HG03066 (cell line): ENCODE results near the gene BUD13.

ENCODE experiments used
- ATAC-seq: cut with Tn5 transposase; IDR thresholded peaks from one replicate; pipeline ENCODE4 v1.9.1; 2021; ENCODE audit warnings: low read depth; ENCODE audit not compliant: unreplicated experiment

The BUD13 gene

GRCh38 chr11:116721988-116722387 lies 50.8 kb downstream of the BUD13 start:
- ATAC-seq: no peak

GRCh38 chr11:116720895-116721294 lies 51.9 kb downstream of the BUD13 start:
- ATAC-seq: no peak

DNA sequence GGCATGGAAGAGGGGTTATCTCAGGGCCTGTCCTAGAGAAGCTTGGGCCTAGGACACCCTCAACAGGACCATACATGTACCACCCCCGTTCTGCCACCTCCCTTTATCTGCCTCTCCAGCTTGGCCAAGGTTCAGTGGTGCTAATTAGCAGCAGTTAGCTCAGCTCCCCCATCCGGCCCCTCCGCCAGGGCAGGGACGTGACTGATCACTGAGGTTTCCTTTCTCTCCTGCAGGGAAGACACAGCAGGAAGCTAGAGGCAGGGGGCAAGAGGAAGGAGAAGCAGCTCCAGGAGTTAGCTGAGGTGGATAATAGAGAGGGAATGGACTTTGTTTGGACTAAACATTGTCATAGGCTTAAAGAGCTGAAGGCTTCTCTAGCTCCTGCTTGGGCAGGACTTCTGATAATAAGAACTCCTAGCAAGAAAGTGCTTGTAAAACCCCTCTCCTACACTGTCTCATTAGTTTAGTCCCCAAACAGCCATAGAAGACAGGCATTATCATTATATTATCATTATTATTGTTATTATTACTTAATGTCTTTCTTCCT lies 53.8 kb downstream of the BUD13 start:
- no peak for ATAC-seq

- ATAC-seq: no peak
Measured at GRCh38 chr11:116716621-116717020, 56.2 kb downstream of the BUD13 start.

DNA sequence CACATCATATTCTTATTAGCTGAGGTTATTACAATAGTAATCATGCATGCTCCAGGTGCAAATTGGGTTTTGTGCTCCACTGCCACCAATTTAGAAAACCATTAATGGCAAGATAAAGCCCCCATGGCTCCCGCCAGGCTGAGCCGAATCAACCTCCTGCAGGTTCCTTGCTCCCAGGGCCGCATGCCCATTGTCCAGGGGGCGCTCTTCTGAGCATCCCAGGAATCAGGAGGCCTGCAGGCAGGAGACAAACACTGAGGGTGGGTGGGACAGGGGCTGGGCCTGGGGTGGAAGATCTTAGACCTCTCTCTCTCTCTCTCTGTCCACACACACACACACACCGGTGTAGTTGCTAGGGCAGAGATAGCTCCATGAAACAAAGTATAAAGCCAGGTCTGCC lies 57.4 kb downstream of the BUD13 start:
- no peak for ATAC-seq

GRCh38 chr11:116714902-116715301 lies 57.9 kb downstream of the BUD13 start:
- ATAC-seq: no peak

DNA sequence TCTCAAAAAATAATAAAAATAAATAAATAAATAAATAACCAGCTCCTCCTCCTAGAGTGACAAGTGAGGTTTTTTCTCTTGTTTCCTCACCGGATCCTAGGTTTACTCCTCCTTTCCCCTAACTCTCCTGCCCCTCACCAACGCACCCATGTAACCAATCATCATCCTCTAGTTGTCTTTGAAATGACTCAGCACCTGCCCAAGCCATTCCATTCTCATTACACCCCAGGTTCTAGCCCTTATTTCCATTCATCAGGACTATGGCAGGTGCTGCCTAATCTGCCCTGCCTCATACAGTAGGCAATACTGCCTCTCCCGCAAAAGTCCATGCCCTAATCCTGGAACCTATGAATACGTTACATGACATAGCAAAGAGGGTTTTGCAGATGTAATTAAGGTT lies 60.4 kb downstream of the BUD13 start:
- ATAC-seq: no peak

DNA sequence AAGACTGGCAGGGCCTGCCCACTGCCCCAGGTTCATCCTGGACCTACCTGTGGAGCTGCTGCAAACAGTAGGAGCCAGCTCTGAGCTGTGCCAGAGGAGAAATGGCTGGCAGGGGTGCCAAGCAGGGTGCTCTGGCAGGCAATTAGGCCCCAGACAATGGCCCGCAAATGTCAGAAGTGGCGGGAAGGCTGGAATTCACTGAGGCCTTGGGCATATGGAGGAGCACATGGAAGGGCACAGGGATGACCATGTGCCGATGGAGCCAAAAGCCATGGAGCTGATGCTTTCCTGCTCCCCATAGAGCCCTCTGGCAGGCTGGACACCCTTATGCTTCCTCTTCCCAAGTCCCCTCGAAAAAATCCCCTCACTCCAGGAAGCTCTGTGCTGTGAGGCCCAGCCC lies 62.0 kb downstream of the BUD13 start:
- ATAC-seq: no peak

GRCh38 chr11:116710001-116710674 lies 62.6 kb downstream of the BUD13 start:
- ATAC-seq: no peak

- ATAC-seq: no peak
Measured at GRCh38 chr11:116707746-116708145, 65.0 kb downstream of the BUD13 start.

- no peak for ATAC-seq
Measured at GRCh38 chr11:116707161-116707629, 65.6 kb downstream of the BUD13 start.

- ATAC-seq: no peak
Measured at GRCh38 chr11:116703421-116703820, 69.4 kb downstream of the BUD13 start.

- ATAC-seq: no peak
Measured at GRCh38 chr11:116702772-116703385, 69.9 kb downstream of the BUD13 start.

GRCh38 chr11:116701876-116702275 lies 70.9 kb downstream of the BUD13 start:
- ATAC-seq: no peak

DNA sequence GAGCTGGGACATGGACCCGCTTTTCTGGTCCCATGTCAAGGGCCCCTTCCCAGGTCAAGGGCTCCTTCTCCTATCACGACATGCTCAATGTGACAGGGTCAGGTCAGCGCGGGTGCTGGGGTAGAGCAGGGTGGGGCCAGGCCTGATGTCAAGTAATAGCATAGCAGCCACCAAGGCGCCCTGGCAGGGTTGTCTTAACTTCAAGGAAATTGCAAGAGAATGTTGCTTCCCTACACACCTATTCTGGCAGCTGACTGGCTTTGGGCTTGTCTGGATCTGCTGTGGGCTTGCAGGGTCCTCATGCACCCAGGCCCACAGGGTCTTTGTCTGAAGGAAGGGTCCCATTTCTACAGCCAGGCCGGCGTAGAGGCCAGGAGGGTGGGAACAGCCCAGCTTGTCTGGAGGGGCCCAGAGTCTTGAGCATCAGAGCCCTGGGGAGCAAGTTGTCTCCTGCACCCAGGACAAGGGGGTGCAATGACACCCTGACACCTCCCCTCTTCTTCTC lies 71.4 kb downstream of the BUD13 start:
- no peak for ATAC-seq

GRCh38 chr11:116700586-116701220 lies 72.1 kb downstream of the BUD13 start:
- no peak for ATAC-seq
